HG03103 (cell line): ENCODE measurements around the gene UHMK1.
"Not testable (repeated sequence)": the region's sequence is repeated elsewhere in the genome, so short reads cannot be mapped to it uniquely, and the experiment has no call there.

Experiments used
- ATAC-seq: cut with Tn5 transposase; IDR thresholded peaks from one replicate; pipeline ENCODE4 v1.9.1; 2021; ENCODE audit warnings: low read depth; ENCODE audit not compliant: unreplicated experiment

Gene UHMK1

GRCh38 chr1:162497723-162498495 is at the start of gene UHMK1:
Gene UHMK1, plus strand, starts transcription at chr1:162497818. Its CDS starts 183 bp downstream, at chr1:162498001.
- peak; percentile 94 for ATAC-seq

- not testable (repeated sequence) for ATAC-seq
These were observed 43.3 kb upstream of the UHMK1 start for GRCh38 chr1:162454361-162454760.

GRCh38 chr1:162456323-162456722 is 41.3 kb upstream of the UHMK1 start:
- ATAC-seq = no peak

- no peak for ATAC-seq
These were observed 39.4 kb upstream of the UHMK1 start for GRCh38 chr1:162458236-162458635.

- ATAC-seq = not testable (repeated sequence)
These were observed 35.2 kb upstream of the UHMK1 start for GRCh38 chr1:162462425-162462824.

GRCh38 chr1:162463021-162463420 is 34.6 kb upstream of the UHMK1 start:
- ATAC-seq = no peak

GRCh38 chr1:162466797-162467196 is 30.8 kb upstream of the UHMK1 start:
- ATAC-seq = no peak

- ATAC-seq = no peak
These were observed 27.4 kb upstream of the UHMK1 start for GRCh38 chr1:162470216-162470615.

- ATAC-seq = no peak
These were observed 26.2 kb upstream of the UHMK1 start for GRCh38 chr1:162471290-162471853.

- no peak for ATAC-seq
These were observed 22.5 kb upstream of the UHMK1 start for GRCh38 chr1:162475089-162475488.

GRCh38 chr1:162475539-162476185 is 22.0 kb upstream of the UHMK1 start:
- ATAC-seq = no peak

GRCh38 chr1:162476620-162477019 is 21.0 kb upstream of the UHMK1 start:
- ATAC-seq = no peak

- ATAC-seq = no peak
These were observed 12.4 kb upstream of the UHMK1 start for GRCh38 chr1:162485236-162485635.

- ATAC-seq = no peak
These were observed 10.4 kb upstream of the UHMK1 start for GRCh38 chr1:162487241-162487640.

GRCh38 chr1:162488219-162488618 is 9.4 kb upstream of the UHMK1 start:
- ATAC-seq = no peak

- not testable (repeated sequence) for ATAC-seq
These were observed 1.9 kb upstream of the UHMK1 start for GRCh38 chr1:162495531-162496233.

GRCh38 chr1:162497104-162497722 is 405 bp upstream of the UHMK1 start:
- ATAC-seq = no peak

- peak; percentile 11 for ATAC-seq
These were observed 835 bp downstream of the UHMK1 start for GRCh38 chr1:162498496-162498810.

- no peak for ATAC-seq
These were observed 3.2 kb downstream of the UHMK1 start for GRCh38 chr1:162500805-162501204.

GRCh38 chr1:162502077-162502476 is 4.5 kb downstream of the UHMK1 start:
- no peak for ATAC-seq

- ATAC-seq = no peak
These were observed 5.3 kb downstream of the UHMK1 start for GRCh38 chr1:162502928-162503327.
